Measurements from ENCODE around the gene FLT3LG.

Gene FLT3LG

GRCh38 chr19:49489601-49490167 is 15.7 kb downstream of the FLT3LG start:
- DNase-seq (ENCODE audit: low read depth) = no peak

GRCh38 chr19:49490287-49491029 is 16.4 kb downstream of the FLT3LG start:
- DNase-seq (ENCODE audit: low read depth) = no peak

- DNase-seq (ENCODE audit: low read depth) = no peak
These were observed 17.2 kb downstream of the FLT3LG start for GRCh38 chr19:49491030-49491803.

- DNase-seq (ENCODE audit: low read depth) = no peak
These were observed 18.0 kb downstream of the FLT3LG start for GRCh38 chr19:49491804-49492572.

GRCh38 chr19:49492573-49493405 is 18.8 kb downstream of the FLT3LG start:
- no peak for DNase-seq (ENCODE audit: low read depth)

- no peak for DNase-seq (ENCODE audit: low read depth)
These were observed 22.6 kb downstream of the FLT3LG start for GRCh38 chr19:49496574-49497008.

GRCh38 chr19:49497047-49497788 is 23.2 kb downstream of the FLT3LG start:
- DNase-seq (ENCODE audit: low read depth) = no peak

GRCh38 chr19:49497789-49498103 is 23.7 kb downstream of the FLT3LG start:
- no peak for DNase-seq (ENCODE audit: low read depth)

- no peak for DNase-seq (ENCODE audit: low read depth)
These were observed 24.5 kb downstream of the FLT3LG start for GRCh38 chr19:49498475-49498874.

- no peak for DNase-seq (ENCODE audit: low read depth)
These were observed 25.1 kb downstream of the FLT3LG start for GRCh38 chr19:49499030-49499670.

- DNase-seq (ENCODE audit: low read depth) = no peak
These were observed 29.0 kb downstream of the FLT3LG start for GRCh38 chr19:49502866-49503581.

- no peak for DNase-seq (ENCODE audit: low read depth)
These were observed 29.6 kb downstream of the FLT3LG start for GRCh38 chr19:49503582-49503962.

GRCh38 chr19:49506575-49507105 is 32.6 kb downstream of the FLT3LG start:
- no peak for DNase-seq (ENCODE audit: low read depth)

GRCh38 chr19:49507803-49508494 is 33.9 kb downstream of the FLT3LG start:
- DNase-seq (ENCODE audit: low read depth) = no peak

- no peak for DNase-seq (ENCODE audit: low read depth)
These were observed 39.1 kb downstream of the FLT3LG start for GRCh38 chr19:49512970-49513745.

- no peak for DNase-seq (ENCODE audit: low read depth)
These were observed 39.7 kb downstream of the FLT3LG start for GRCh38 chr19:49513746-49514118.

GRCh38 chr19:49514151-49514550 is 40.1 kb downstream of the FLT3LG start:
- no peak for DNase-seq (ENCODE audit: low read depth)

GRCh38 chr19:49515767-49516166 is 41.8 kb downstream of the FLT3LG start:
- no peak for DNase-seq (ENCODE audit: low read depth)
